Measurements from ENCODE around the gene PTGFR.

The PTGFR gene

GRCh38 chr1:78520216-78520615, 29.4 kb downstream of the PTGFR start:
- H3K4me3 ChIP-seq (ENCODE audit: low read depth, low read length, poor library complexity, severe bottlenecking), result no peak overlapping the region
- H3K4me1 ChIP-seq (ENCODE audit: insufficient read depth, low read length, severe bottlenecking), result no peaks in the 10 kb centered on the region
- H3K27me3 ChIP-seq (ENCODE audit: insufficient read depth, low read length), result no peaks in the 10 kb centered on the region
- no peak overlapping the region for H3K9ac ChIP-seq (ENCODE audit: low read length)
- H3K9me2 ChIP-seq (ENCODE audit: low read depth, low read length), result no peaks in the 10 kb centered on the region
- H3K36me3 ChIP-seq (ENCODE audit: insufficient read depth, low read length), result no peaks in the 10 kb centered on the region
- no peak for TF ChIP-seq CTCF (IDR thresholded peaks at IDR 0.05; ENCODE audit: low read length)
- TF ChIP-seq EZH2 (IDR thresholded peaks at IDR 0.05; ENCODE audit: borderline replicate concordance, low read length), result no peak
- H2AFZ ChIP-seq (ENCODE audit: low read length), result no peak overlapping the region
- no peaks in the 10 kb centered on the region for H4K20me1 ChIP-seq (ENCODE audit: insufficient read depth, low read length)
- no peak overlapping the region for H3K4me2 ChIP-seq (ENCODE audit: low read length)
- H3K79me2 ChIP-seq (ENCODE audit: insufficient read depth, low read length), result no peaks in the 10 kb centered on the region
- H3K9me3 ChIP-seq (ENCODE audit: low read length), result no peaks in the 10 kb centered on the region
- H3F3A ChIP-seq (ENCODE audit: insufficient read depth, low read length), result no peaks in the 10 kb centered on the region
- H3K27ac ChIP-seq (ENCODE audit: low read depth, low read length, poor library complexity, severe bottlenecking), result no peak overlapping the region

GRCh38 chr1:78520843-78521242, 30.1 kb downstream of the PTGFR start:
- H3K27ac ChIP-seq (ENCODE audit: low read depth, low read length, poor library complexity, severe bottlenecking), result no peak overlapping the region
- H3F3A ChIP-seq (ENCODE audit: insufficient read depth, low read length), result no peaks in the 10 kb centered on the region
- H3K9me2 ChIP-seq (ENCODE audit: low read depth, low read length), result no peaks in the 10 kb centered on the region
- TF ChIP-seq CTCF (IDR thresholded peaks at IDR 0.05; ENCODE audit: low read length), result no peak
- no peak for TF ChIP-seq EZH2 (IDR thresholded peaks at IDR 0.05; ENCODE audit: borderline replicate concordance, low read length)
- no peaks in the 10 kb centered on the region for H3K27me3 ChIP-seq (ENCODE audit: insufficient read depth, low read length)
- H3K4me3 ChIP-seq (ENCODE audit: low read depth, low read length, poor library complexity, severe bottlenecking), result no peak overlapping the region
- H3K9me3 ChIP-seq (ENCODE audit: low read length), result no peaks in the 10 kb centered on the region
- no peaks in the 10 kb centered on the region for H3K36me3 ChIP-seq (ENCODE audit: insufficient read depth, low read length)
- H2AFZ ChIP-seq (ENCODE audit: low read length), result no peak overlapping the region
- H3K4me1 ChIP-seq (ENCODE audit: insufficient read depth, low read length, severe bottlenecking), result no peaks in the 10 kb centered on the region
- no peaks in the 10 kb centered on the region for H4K20me1 ChIP-seq (ENCODE audit: insufficient read depth, low read length)
- H3K79me2 ChIP-seq (ENCODE audit: insufficient read depth, low read length), result no peaks in the 10 kb centered on the region
- H3K4me2 ChIP-seq (ENCODE audit: low read length), result no peak overlapping the region
- H3K9ac ChIP-seq (ENCODE audit: low read length), result no peak overlapping the region

- no peak overlapping the region for H2AFZ ChIP-seq (ENCODE audit: low read length)
- H3K4me2 ChIP-seq (ENCODE audit: low read length), result no peak overlapping the region
- H3K4me3 ChIP-seq (ENCODE audit: low read depth, low read length, poor library complexity, severe bottlenecking), result no peak overlapping the region
- H3K36me3 ChIP-seq (ENCODE audit: insufficient read depth, low read length), result no peaks in the 10 kb centered on the region
- no peaks in the 10 kb centered on the region for H3K9me2 ChIP-seq (ENCODE audit: low read depth, low read length)
- H3K9me3 ChIP-seq (ENCODE audit: low read length), result no peaks in the 10 kb centered on the region
- H3F3A ChIP-seq (ENCODE audit: insufficient read depth, low read length), result no peaks in the 10 kb centered on the region
- no peaks in the 10 kb centered on the region for H3K4me1 ChIP-seq (ENCODE audit: insufficient read depth, low read length, severe bottlenecking)
- no peaks in the 10 kb centered on the region for H4K20me1 ChIP-seq (ENCODE audit: insufficient read depth, low read length)
- TF ChIP-seq EZH2 (IDR thresholded peaks at IDR 0.05; ENCODE audit: borderline replicate concordance, low read length), result no peak
- no peaks in the 10 kb centered on the region for H3K79me2 ChIP-seq (ENCODE audit: insufficient read depth, low read length)
- H3K9ac ChIP-seq (ENCODE audit: low read length), result no peak overlapping the region
- H3K27me3 ChIP-seq (ENCODE audit: insufficient read depth, low read length), result no peaks in the 10 kb centered on the region
- H3K27ac ChIP-seq (ENCODE audit: low read depth, low read length, poor library complexity, severe bottlenecking), result no peak overlapping the region
Measured at GRCh38 chr1:78522136-78522535, 31.4 kb downstream of the PTGFR start.

DNA sequence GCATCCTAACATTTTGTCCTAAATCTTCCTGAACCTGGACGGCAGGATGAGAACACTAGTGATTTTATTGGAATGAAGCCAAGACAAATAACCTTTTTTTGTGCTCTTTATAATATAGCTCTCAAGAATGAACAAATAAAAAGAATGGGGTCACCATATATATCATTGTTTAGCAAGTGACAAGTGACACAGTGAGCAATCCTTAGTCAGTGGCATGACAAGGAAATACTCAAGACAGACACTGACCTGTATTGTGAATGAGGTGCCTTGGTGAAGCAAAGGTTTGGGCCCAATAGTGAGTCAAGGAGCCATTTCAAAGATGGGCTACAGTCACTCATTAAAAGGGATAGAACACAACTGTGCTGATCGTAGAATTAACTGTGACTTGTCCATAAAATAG, 35.7 kb downstream of the PTGFR start:
- H3K9me3 ChIP-seq (ENCODE audit: low read length), result no peaks in the 10 kb centered on the region
- no peak overlapping the region for H3K27ac ChIP-seq (ENCODE audit: low read depth, low read length, poor library complexity, severe bottlenecking)
- no peaks in the 10 kb centered on the region for H3F3A ChIP-seq (ENCODE audit: insufficient read depth, low read length)
- H3K9ac ChIP-seq (ENCODE audit: low read length), result no peak overlapping the region
- no peaks in the 10 kb centered on the region for H3K27me3 ChIP-seq (ENCODE audit: insufficient read depth, low read length)
- no peak overlapping the region for H3K4me3 ChIP-seq (ENCODE audit: low read depth, low read length, poor library complexity, severe bottlenecking)
- H3K9me2 ChIP-seq (ENCODE audit: low read depth, low read length), result no peaks in the 10 kb centered on the region
- H2AFZ ChIP-seq (ENCODE audit: low read length), result no peak overlapping the region
- H4K20me1 ChIP-seq (ENCODE audit: insufficient read depth, low read length), result no peaks in the 10 kb centered on the region
- H3K4me1 ChIP-seq (ENCODE audit: insufficient read depth, low read length, severe bottlenecking), result no peaks in the 10 kb centered on the region
- H3K36me3 ChIP-seq (ENCODE audit: insufficient read depth, low read length), result no peaks in the 10 kb centered on the region
- no peaks in the 10 kb centered on the region for H3K79me2 ChIP-seq (ENCODE audit: insufficient read depth, low read length)
- no peak overlapping the region for H3K4me2 ChIP-seq (ENCODE audit: low read length)
- TF ChIP-seq CTCF (IDR thresholded peaks at IDR 0.05; ENCODE audit: low read length) (no peak), EZH2 (IDR thresholded peaks at IDR 0.05; ENCODE audit: borderline replicate concordance, low read length) (no peak)

All from OCI-LY1 (cell line).